PC-3 (cell line): Measurements from ENCODE around the gene SLC47A2. TPM values are rescaled to one million over a fixed set of nuclear protein-coding genes. Genes with fewer than 3 reads are reported as not detected.

ENCODE experiments used
- ATAC-seq: fragments of 200-7000 bp; cut with Tn5 transposase; 2 replicates; pipeline ENCODE4 v1.9.1; 2020; ENCODE audit warnings: mild to moderate bottlenecking, moderate library complexity
- BruUV-seq: library from RNA; stranded (reverse); fragments of 400-500 nt; replicated peaks from 2 replicates; lab custom pipeline; 2021; lab: Mats Ljungman, UMichigan
- CTCF ChIA-PET: fragments of 300-600 bp; sonication (Branson Sonifier 250); formaldehyde crosslinking; loops from one replicate; lab custom pipeline; 2022; ENCODE audit warnings: antibody characterized with exemption; lab: Charles Lee
- POLR2A ChIA-PET: fragments of 300-600 bp; sonication (Branson Sonifier 250); formaldehyde crosslinking; loops from one replicate; lab custom pipeline; 2022; ENCODE audit warnings: antibody characterized with exemption; ENCODE audit not compliant: unreplicated experiment; lab: Charles Lee
- DNase-seq: peaks from one replicate; pipeline ENCODE4 v3.0.0-alpha.2; 2015
- H2AFZ ChIP-seq: fragments of 300-600 bp; sonication (generic); 2 replicates; pipeline ENCODE4 v1.6.0; 2016; ENCODE audit warnings: antibody characterized with exemption, low read length
- H3F3A ChIP-seq: fragments of 300-600 bp; sonication (generic); one replicate; pipeline ENCODE4 v1.6.0; 2017; ENCODE audit warnings: antibody characterized with exemption, low read length, control low read depth, mild to moderate bottlenecking; ENCODE audit not compliant: unreplicated experiment
- H3K27ac ChIP-seq: fragments of 300-600 bp; sonication (generic); 2 replicates; pipeline ENCODE4 v1.5.1; 2016; ENCODE audit warnings: mild to moderate bottlenecking, low read length
- H3K27me3 ChIP-seq: fragments of 300-600 bp; sonication (generic); 2 replicates; pipeline ENCODE4 v1.6.1; 2016; ENCODE audit warnings: low read length, mixed read lengths
- H3K36me3 ChIP-seq: fragments of 300-600 bp; sonication (generic); 2 replicates; pipeline ENCODE4 v1.6.1; 2016; ENCODE audit warnings: low read depth, mixed run types, low read length, mixed read lengths
- H3K4me1 ChIP-seq: fragments of 300-600 bp; sonication (generic); 2 replicates; pipeline ENCODE4 v1.5.1; 2016; ENCODE audit warnings: low read length; ENCODE audit not compliant: insufficient read depth
- H3K4me2 ChIP-seq: fragments of 300-600 bp; sonication (generic); 2 replicates; pipeline ENCODE4 v1.6.0; 2016; ENCODE audit warnings: low read length
- H3K4me3 ChIP-seq: fragments of 300-600 bp; sonication (generic); 2 replicates; pipeline ENCODE4 v1.5.1; 2016; ENCODE audit warnings: mild to moderate bottlenecking, low read length, mixed read lengths
- H3K79me2 ChIP-seq: fragments of 300-600 bp; sonication (generic); 2 replicates; pipeline ENCODE4 v1.6.1; 2017; ENCODE audit warnings: low read length, mixed read lengths
- H3K9ac ChIP-seq: fragments of 300-600 bp; sonication (generic); 2 replicates; pipeline ENCODE4 v1.6.0; 2016; ENCODE audit warnings: mild to moderate bottlenecking, low read length
- H3K9me2 ChIP-seq: fragments of 300-600 bp; sonication (generic); replicated peaks from 2 replicates; pipeline ENCODE4 v1.6.1; 2016; ENCODE audit warnings: mixed run types, low read length, mixed read lengths
- H3K9me3 ChIP-seq: fragments of 300-600 bp; sonication (generic); 2 replicates; pipeline ENCODE4 v1.6.1; 2016; ENCODE audit warnings: low read length, mixed read lengths
- H4K20me1 ChIP-seq: fragments of 300-600 bp; sonication (generic); 2 replicates; pipeline ENCODE4 v1.6.1; 2016; ENCODE audit warnings: low read length, mixed read lengths
- EZH2 ChIP-seq: fragments of 300-600 bp; sonication (generic); IDR thresholded peaks from one replicate; pipeline ENCODE4 v1.6.1; 2017; ENCODE audit warnings: antibody characterized with exemption, mild to moderate bottlenecking, low read length; ENCODE audit not compliant: unreplicated experiment
- EZH2phosphoT487 ChIP-seq: fragments of 300-600 bp; sonication (generic); IDR thresholded peaks from 2 replicates; pipeline ENCODE4 v1.6.1; 2018; ENCODE audit warnings: mild to moderate bottlenecking, antibody characterized with exemption, low read length, borderline replicate concordance
- intact Hi-C: fragments of 100-400 bp; cut with micrococcal nuclease; formaldehyde crosslinking; loops from 2 replicates; pipeline ENCODE4 v1.9.0; 2023
- total RNA-seq: library from RNA; depleted of rRNA; stranded (reverse); fragments of >200 nt; gene quantifications from 2 replicates; pipeline ENCODE4 v1.2.3, GENCODE V29; 2014
- TF ChIP-seq, protein P1 (sequence below): fragments of 300-600 bp; sonication (generic); conservative IDR thresholded peaks from 2 replicates; pipeline ENCODE4 v1.5.1; 2017; ENCODE audit warnings: antibody characterized with exemption, low read depth, mild to moderate bottlenecking, low read length

Gene SLC47A2
- total RNA-seq, 1 experiment from 2014 or later = not detected

DNA sequence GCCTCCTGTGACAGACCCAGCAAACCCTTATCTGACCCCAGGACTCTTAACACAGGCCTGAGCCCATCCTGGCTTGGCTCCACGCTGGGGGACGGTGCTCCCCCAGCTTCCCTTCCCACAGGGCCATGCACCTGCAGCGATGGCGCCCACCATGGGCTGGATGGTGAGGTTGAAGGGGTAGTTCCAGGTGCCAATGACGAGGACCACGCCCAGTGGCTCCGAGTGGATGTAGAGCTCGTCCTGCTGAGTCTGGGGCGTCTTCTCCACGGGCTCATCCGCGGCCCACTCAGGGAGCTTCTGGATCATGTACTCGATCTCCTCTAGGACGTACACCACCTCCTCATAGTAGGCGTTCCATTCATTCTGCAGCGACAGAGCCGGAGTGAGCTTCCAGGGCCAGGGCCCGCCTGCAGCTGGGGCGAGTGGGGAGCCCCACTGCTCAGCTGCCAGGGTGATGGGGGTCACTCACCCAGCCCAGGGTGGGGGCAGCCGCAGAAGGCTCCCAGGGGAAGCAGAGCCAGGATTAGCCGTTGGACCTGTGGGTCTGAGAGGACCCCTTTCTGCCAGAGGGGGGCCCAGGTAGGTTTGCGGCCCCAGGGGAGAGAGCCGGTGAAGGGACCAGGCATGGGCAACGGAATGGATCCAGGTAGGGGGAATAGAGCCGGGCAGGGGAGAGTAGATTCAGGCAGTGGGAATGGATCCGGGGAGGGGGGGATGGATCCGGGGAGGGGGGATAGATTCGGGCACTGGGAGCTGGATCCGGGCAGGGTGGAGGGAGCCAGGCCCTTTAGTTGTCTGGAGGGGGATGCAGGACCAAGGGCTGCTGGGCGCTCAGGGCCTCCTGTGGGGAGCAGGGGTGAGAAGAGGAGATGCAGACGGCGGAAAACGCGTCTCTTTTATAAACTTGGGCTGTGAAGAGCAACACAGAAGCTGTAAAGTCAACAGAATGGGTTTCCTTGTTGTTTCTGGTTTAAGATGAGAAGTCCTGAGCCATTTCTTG lies 27.0 kb upstream of the SLC47A2 start:
- no peaks in the 10 kb centered on the region for H3F3A ChIP-seq
- CTCF ChIA-PET = no interaction called here
- H4K20me1 ChIP-seq = no peaks in the 10 kb centered on the region
- H3K27ac ChIP-seq = no peak overlapping the region
- no peak for ATAC-seq
- no peaks in the 10 kb centered on the region for H3K36me3 ChIP-seq
- H3K4me2 ChIP-seq = no peak overlapping the region
- no peaks in the 10 kb centered on the region for H3K9me3 ChIP-seq
- DNase-seq = no peak
- H3K79me2 ChIP-seq = no peaks in the 10 kb centered on the region
- TF ChIP-seq EZH2phosphoT487 = no peak
- TF ChIP-seq, protein P1, sequence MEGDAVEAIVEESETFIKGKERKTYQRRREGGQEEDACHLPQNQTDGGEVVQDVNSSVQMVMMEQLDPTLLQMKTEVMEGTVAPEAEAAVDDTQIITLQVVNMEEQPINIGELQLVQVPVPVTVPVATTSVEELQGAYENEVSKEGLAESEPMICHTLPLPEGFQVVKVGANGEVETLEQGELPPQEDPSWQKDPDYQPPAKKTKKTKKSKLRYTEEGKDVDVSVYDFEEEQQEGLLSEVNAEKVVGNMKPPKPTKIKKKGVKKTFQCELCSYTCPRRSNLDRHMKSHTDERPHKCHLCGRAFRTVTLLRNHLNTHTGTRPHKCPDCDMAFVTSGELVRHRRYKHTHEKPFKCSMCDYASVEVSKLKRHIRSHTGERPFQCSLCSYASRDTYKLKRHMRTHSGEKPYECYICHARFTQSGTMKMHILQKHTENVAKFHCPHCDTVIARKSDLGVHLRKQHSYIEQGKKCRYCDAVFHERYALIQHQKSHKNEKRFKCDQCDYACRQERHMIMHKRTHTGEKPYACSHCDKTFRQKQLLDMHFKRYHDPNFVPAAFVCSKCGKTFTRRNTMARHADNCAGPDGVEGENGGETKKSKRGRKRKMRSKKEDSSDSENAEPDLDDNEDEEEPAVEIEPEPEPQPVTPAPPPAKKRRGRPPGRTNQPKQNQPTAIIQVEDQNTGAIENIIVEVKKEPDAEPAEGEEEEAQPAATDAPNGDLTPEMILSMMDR = no peak
- no peak for TF ChIP-seq EZH2
- POLR2A ChIA-PET = no interaction called here
- intact Hi-C loops = no loop called here
- H3K4me3 ChIP-seq = no peak overlapping the region
- no peak overlapping the region for H2AFZ ChIP-seq
- H3K9me2 ChIP-seq = no peaks in the 10 kb centered on the region
- no peaks in the 10 kb centered on the region for H3K27me3 ChIP-seq
- H3K4me1 ChIP-seq = peaks cover 20% of the 10 kb centered on the region
- H3K9ac ChIP-seq = no peak overlapping the region
- BruUV-seq = no TSS peak

DNA sequence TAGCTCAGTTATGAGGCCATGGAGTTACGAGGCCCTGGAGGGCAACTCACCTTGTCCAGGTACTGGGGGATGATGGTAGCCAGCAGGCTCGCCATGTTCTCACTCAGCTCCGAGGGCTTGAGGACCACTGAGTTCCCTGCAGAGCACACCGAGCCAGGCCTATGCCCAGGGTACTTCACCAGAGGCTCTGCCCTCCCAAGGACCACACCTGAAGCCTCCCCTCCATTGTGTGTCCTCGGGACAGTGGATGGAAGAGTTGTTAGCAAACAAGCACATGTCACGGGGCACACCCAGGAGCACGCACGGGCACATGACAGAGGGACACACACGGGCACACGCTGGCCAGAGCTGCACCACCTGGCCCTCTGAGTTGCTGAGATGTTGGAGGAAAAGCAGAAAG lies 26.1 kb upstream of the SLC47A2 start:
- ChIA-PET POLR2A (no interaction called here), CTCF (no interaction called here)
- BruUV-seq = no TSS peak
- DNase-seq (no peak), ATAC-seq (no peak)
- Histone ChIP-seq H3K4me2 (no peak overlapping the region), H4K20me1 (no peaks in the 10 kb centered on the region), H3K9me3 (no peaks in the 10 kb centered on the region), H3F3A (no peaks in the 10 kb centered on the region), H3K27me3 (no peaks in the 10 kb centered on the region), H3K4me3 (no peak overlapping the region), H3K4me1 (peaks cover 12% of the 10 kb centered on the region), H3K79me2 (no peaks in the 10 kb centered on the region), H2AFZ (no peak overlapping the region), H3K36me3 (no peaks in the 10 kb centered on the region), H3K9ac (no peak overlapping the region), H3K27ac (no peak overlapping the region), H3K9me2 (no peaks in the 10 kb centered on the region)
- intact Hi-C loops = no loop called here
- TF ChIP-seq EZH2 = no peak
- TF ChIP-seq EZH2phosphoT487 = no peak
- TF ChIP-seq, protein P1 = no peak

DNA sequence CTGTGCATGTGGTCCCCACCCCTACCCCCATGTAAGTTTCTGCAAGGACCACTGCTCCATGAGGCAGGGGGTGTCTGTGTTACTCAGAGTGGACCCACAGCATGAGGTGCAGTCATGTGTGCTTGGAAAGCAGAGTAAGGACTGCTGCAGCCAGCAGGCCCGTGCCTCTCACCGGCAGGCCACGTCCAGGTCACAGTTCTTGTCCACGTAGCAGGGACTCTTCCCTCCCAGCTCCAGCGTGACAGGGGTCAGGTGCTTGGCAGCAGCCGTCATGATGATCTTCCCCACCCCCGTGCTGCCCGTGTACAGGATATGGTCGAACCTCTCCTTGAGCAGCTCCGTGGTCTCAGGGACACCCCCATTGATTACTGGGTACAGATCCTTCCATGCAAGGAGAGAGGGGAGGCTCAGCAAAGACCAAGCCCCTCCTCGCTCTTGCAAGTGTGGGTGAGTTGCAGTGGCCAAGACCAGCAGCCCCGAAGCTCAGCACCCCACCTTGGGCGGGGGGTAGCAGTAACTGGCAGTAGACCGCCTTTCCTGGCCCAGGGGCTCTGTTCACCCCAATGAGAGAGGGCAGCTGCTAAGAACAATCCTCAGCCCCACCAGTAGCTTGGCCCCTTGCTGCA lies 25.6 kb upstream of the SLC47A2 start:
- intact Hi-C loops = no loop called here
- H3K4me3 ChIP-seq = no peak overlapping the region
- POLR2A ChIA-PET = no interaction called here
- CTCF ChIA-PET = no interaction called here
- no peak overlapping the region for H2AFZ ChIP-seq
- H4K20me1 ChIP-seq = no peaks in the 10 kb centered on the region
- H3K27ac ChIP-seq = no peak overlapping the region
- no peak overlapping the region for H3K4me2 ChIP-seq
- peaks cover 7% of the 10 kb centered on the region; the same call in 1 of the 2 replicates for H3K4me1 ChIP-seq
- no peaks in the 10 kb centered on the region for H3K27me3 ChIP-seq
- no peaks in the 10 kb centered on the region for H3F3A ChIP-seq
- no peaks in the 10 kb centered on the region for H3K36me3 ChIP-seq
- H3K9ac ChIP-seq = no peak overlapping the region
- no TSS peak for BruUV-seq
- TF ChIP-seq EZH2 = no peak
- no peak for TF ChIP-seq EZH2phosphoT487
- TF ChIP-seq, protein P1 = no peak
- DNase-seq (no peak), ATAC-seq (no peak)
- no peaks in the 10 kb centered on the region for H3K9me3 ChIP-seq
- H3K9me2 ChIP-seq = no peaks in the 10 kb centered on the region
- H3K79me2 ChIP-seq = no peaks in the 10 kb centered on the region
